ENCODE results near the gene AFF1.

The AFF1 gene

GRCh38 chr4:86934771-86935565 is at the start of gene AFF1:
Gene AFF1, plus strand, starts transcription at chr4:86935011. Its CDS starts 13,523 bp downstream, at chr4:86948534.
- FAIRE-seq = no peak

GRCh38 chr4:86890790-86891189 is 44.0 kb upstream of the AFF1 start:
- no peak for FAIRE-seq

DNA sequence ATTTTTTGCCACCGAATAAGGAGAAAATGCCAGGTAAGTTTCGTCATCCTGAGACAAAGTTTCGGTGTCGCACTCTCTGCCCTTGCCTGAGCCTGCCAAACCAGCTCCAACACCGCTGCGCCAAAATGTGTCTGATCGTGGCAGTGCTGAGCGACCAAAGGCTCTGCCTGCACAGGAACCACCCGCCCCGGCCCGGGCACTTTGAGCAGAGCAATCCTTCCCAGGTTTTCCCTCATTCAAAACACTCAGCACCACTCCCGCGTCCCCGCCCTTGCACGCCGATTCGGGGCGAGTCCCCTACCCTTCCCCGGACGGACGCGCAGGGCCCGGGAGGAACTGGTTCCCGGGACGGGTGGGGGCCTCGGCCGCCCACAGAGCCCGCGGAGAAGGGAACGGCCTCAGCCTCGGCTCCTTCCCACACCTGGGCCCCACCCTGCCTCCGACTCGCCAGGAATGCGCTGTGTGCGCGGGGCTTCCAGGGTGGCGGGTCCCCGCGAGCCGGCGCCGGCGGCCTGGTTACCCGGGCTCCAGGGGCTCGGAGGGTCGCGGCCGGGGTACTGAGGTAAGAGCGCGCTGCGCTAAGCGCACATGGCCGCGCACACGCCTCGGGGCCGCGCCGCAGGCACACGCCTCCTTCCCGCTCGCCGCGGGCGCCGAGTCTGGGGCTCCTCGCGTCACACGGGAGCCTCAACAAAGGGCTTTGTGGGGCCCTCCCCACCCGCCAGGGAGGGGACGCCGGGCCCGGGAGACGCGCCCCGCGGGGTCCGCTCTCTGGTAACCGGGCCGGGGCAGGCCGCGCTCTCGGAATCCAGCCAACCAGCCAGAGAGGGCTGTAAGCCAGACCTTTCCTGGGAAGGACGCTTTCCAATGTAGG is 42.8 kb upstream of the AFF1 start, which contains the start of gene C4orf36:
C4orf36 (minus strand) TSS at position 661 of the 874 bp plus-strand sequence. CDS start 902 bp downstream, outside the sequence.
- no peak for FAIRE-seq

DNA sequence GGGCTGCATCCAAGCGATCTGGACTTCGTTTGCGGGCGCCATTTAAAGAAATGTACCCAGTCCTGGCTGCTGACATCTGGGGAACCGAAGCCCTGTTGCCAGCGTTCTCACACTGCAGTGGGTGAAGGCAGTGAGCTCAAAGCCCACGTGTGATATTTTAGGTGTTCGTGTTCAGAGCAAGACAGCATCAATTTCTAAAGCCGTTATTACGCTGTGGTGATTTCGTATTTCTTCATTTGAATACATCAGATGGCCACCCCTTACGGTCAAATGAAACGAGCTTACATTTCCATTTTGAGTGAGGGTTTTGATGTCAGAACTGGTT is 42.2 kb upstream of the AFF1 start:
- FAIRE-seq = no peak

DNA sequence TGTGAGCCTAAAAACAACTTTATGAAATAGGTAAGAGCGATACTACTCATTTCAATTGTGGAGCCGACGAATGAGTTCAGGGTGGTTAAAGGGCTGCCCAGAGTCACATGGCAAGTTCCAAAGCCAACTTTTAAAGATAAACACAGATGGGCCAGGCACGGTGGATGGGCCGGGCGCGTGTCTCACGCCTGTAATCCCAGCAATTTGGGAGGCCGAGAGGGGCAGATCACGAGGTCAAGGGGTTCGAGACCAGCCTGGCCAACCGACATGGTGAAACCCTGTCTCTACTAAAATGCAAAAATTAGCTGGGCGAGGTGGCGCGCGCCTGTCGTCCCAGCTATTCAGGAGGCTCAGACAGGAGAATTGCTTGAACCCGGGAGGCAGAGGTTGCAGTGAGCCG is 41.7 kb upstream of the AFF1 start:
- no peak for FAIRE-seq

GRCh38 chr4:86894455-86894854 is 40.4 kb upstream of the AFF1 start:
- FAIRE-seq = no peak

- FAIRE-seq = peak; percentile 95
Measured at GRCh38 chr4:86895692-86896488, 38.9 kb upstream of the AFF1 start.

GRCh38 chr4:86896596-86896995 is 38.2 kb upstream of the AFF1 start:
- no peak for FAIRE-seq

DNA sequence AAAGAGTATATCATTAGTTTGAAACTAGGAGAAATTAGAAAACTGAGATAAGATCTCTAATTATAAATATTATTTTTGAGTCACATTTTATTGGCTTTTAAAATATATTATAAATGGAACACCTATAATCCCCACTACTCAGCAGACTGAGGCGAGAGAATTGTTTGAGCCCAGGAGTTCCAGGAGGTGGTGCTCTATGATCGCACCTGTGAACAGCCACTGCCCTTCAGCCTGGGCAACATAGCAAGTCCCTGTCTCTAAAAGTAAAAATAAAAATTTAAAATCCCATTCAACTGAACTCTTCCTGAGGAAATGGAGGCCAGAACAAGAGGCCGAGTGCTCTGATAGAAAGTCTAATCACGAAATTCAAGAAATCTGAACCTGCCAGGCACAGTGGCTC is 36.2 kb upstream of the AFF1 start:
- FAIRE-seq = no peak

- no peak for FAIRE-seq
Measured at GRCh38 chr4:86901864-86902263, 32.9 kb upstream of the AFF1 start.

GRCh38 chr4:86908251-86908657 is 26.6 kb upstream of the AFF1 start:
- no peak for FAIRE-seq

- FAIRE-seq = no peak
Measured at GRCh38 chr4:86909546-86910295, 25.1 kb upstream of the AFF1 start.

GRCh38 chr4:86910369-86910768 is 24.4 kb upstream of the AFF1 start:
- FAIRE-seq = no peak

DNA sequence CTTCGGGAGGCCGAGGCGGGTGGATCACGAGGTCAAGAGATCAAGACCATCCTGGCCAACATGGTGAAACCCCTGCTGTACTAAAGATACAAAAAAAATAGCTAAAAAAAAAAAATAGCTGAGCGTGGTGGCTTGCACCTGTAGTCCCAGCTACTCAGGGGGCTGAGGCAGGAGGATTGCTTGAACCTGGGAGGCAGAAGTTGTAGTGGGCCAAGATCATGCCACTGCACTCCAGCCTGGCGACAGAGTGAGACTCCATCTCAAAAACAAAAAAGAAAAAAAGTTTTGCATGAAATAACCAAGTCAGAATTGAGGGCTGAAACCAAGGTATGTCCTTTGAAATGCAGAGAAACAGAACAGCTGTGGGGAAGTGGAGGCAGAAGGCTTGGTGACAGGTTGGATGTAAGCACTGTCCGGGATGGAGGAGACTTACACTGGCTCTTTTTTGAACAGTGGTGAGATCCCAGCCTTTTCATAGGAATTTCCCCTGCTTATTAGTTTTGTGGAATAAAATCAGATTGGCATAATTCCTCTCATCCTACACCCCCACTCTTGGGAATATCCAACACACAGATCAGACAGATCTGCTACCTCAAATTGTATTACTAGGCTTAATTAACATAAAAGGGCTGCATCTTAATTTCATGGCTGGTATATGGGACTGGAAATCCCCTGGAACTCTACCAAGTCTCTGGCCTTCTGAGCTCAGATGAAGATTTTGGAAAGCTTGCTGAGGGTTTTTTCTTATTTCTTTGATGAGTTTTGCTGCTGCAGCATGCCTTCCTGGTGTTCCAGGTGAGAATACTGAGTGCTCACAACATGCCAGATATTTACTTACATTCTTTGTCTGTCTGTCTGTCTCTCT is 23.8 kb upstream of the AFF1 start:
- FAIRE-seq = no peak

GRCh38 chr4:86916392-86916791 is 18.4 kb upstream of the AFF1 start:
- FAIRE-seq = no peak

- FAIRE-seq = no peak
Measured at GRCh38 chr4:86917212-86918039, 17.4 kb upstream of the AFF1 start.

DNA sequence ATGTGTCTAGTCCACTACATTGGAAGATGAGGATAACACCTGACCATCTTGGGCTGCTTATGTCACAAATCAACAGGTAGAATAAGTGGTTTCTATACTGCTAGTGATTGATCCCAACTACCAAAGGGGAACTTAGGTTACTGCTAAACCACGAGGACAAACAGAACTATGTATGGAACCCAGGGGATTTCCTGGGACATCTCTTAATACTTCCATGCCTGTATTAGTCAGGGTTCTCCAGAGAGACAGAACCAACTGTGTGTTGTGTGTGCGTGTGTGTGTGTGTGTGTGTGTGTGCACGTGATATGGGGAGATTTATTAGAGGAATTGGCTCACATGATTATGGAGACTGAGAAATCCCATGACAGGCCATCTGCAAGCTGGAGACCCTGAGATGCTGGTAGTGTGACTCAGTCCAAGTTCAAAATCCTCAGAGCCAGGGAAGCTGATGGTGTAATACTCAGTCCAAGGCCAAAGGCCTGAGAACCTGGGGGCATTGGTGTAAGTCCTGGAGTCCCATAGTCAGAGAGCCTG is 16.2 kb upstream of the AFF1 start:
- no peak for FAIRE-seq

DNA sequence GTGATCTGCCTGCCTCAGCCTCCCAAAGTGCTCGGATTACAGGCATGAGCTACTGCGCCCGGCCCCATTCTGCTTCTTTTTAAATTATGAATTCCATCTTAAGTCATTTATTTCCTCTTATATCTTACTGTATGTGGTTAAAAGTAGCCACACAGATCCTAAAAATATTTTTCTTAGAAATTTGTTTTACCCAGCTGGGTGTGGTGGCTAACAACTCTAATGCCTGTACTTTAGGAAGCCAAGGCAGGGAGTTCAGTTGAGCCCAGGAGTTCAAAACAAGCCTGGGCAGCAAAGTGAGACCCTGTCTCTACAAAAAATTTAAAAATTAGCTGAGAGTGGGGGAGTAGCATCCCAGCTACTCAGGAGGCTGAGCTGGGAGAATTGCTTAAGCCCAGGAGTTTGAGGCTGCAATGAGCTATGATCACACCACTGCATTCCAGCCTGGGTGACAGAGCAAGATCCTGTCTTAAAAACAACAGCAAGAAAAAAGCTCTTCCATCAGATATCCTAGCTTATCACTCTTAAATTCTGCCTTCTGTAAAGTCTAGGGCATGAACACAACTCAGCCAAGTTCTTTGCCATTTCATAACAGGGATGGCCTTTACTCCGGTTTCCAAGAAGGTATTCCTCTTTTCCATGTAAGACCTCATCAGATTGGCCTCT is 15.1 kb upstream of the AFF1 start:
- no peak for FAIRE-seq

GRCh38 chr4:86921608-86922252 is 13.1 kb upstream of the AFF1 start:
- no peak for FAIRE-seq
